Measurements from ENCODE around the gene ZNF276. TPM values are rescaled to one million over a fixed set of nuclear protein-coding genes. Genes with fewer than 3 reads are reported as not detected.

The ZNF276 gene
- total RNA-seq, 4 donors from 2014 or later, result 20.2 to 45.6 (median 36.6) TPM

DNA sequence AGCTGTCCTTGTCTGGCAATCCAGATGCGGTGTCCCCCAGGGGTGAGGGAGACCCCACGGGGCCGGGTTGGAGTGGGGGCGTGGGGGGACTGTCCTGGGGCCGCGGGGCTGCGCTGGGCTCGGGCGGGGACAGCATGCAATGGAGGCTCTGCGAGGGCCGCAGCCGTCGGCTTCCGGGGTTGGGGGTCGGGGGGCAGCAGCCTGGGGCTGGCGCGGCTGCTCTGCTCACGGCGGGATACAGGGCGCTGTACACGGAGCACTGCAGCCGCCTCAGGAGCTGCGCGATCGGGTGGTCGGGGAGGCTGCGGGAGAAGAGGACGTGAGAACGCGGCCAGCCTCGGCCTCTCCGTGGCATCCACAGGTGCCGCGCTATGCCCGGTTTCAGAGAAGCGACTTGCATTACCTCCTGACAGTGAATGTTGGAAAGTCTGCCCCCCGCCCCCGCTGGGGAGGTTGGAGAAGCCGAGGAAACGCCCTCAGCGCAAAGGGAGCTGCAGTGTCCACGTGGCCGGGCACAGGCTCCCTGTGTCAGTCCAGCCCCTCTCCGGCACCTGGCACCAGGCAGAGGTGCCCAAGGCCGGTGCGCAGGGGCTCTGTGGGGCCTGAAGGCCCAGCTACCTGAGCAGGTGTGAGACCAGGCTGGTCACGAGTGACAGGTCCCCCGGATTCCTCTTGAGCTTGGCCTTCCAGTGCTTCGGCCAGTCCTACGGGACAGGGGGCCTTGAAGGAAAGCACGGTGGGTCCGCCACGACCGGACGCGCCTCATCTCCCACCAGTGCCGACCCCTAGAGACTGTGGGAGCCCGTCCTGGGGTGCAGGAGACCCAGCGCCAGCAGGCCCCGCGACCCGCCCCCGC, 10.4 kb upstream of the ZNF276 start:
- TF ChIP-seq, protein P1, sequence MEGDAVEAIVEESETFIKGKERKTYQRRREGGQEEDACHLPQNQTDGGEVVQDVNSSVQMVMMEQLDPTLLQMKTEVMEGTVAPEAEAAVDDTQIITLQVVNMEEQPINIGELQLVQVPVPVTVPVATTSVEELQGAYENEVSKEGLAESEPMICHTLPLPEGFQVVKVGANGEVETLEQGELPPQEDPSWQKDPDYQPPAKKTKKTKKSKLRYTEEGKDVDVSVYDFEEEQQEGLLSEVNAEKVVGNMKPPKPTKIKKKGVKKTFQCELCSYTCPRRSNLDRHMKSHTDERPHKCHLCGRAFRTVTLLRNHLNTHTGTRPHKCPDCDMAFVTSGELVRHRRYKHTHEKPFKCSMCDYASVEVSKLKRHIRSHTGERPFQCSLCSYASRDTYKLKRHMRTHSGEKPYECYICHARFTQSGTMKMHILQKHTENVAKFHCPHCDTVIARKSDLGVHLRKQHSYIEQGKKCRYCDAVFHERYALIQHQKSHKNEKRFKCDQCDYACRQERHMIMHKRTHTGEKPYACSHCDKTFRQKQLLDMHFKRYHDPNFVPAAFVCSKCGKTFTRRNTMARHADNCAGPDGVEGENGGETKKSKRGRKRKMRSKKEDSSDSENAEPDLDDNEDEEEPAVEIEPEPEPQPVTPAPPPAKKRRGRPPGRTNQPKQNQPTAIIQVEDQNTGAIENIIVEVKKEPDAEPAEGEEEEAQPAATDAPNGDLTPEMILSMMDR (IDR thresholded peaks at IDR 0.05), result no peak
- ATAC-seq (ENCODE audit: low FRiP score), result no peak
- no peak for DNase-seq (ENCODE audit: low spot score)

DNA sequence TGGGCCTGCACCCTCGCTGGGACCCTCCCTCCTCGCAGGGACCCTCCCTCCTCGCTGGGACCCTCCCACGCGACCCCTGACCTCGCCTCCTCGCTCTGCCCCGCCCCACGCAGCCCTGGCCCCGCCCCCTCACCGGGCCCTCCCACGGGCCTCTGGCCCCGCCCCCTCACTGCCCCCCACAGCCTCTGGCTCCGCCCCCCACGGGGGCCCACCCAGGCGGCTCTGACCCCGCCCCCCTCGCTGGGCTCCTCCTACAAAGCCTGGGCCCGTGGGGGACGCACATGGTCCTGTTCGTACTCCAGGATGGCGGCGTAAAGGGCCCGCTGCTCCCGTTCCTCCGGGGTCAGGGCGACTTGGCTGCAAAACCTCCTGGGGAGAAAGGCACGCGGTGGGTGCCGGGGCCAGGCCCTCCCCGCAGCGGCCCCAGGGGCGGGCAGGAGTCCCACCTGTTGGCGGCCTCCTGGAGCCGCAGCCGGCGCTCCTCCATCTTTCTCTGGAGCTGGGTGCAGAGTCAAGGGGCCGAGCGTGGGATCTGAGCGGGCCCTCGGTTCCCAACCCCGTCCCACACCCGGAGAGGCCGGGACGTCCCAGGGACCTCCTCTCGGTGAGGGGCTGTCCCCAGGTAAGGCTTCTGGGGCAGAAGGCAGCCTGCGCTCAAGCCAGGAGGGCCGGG, 9.6 kb upstream of the ZNF276 start:
- ATAC-seq (ENCODE audit: low FRiP score) (peak; percentile 45), DNase-seq (ENCODE audit: low spot score) (no peak)
- TF ChIP-seq, protein P1 (IDR thresholded peaks at IDR 0.05), result no peak

- ATAC-seq (ENCODE audit: low FRiP score), result no peak
- DNase-seq (ENCODE audit: low spot score), result no peak
- TF ChIP-seq, protein P1 (IDR thresholded peaks at IDR 0.05), result no peak
Measured at GRCh38 chr16:89712274-89712781, 9.0 kb upstream of the ZNF276 start.

DNA sequence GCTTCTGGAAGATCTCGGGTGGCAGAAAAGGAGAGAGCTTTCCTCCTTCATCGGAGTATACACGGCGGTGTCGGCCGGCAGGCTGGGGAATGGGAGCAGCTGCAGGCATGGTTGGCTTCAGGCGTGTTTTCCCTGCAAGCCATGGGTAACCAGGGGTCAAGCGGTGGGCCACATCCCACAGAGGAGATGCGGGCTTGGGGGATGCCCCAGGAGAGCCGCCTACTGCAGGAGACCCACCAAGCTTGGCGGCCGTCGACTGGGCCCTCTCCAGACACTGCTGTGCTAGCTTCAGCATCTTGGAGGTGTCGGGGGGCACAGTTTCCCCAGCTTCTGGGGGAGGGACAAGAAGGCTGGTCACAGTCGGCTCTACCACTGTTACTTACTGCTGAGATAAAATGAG, 4.8 kb upstream of the ZNF276 start:
- ATAC-seq (ENCODE audit: low FRiP score), result no peak
- TF ChIP-seq, protein P1 (IDR thresholded peaks at IDR 0.05), result no peak
- no peak for DNase-seq (ENCODE audit: low spot score)

- ATAC-seq (ENCODE audit: low FRiP score) (no peak), DNase-seq (ENCODE audit: low spot score) (no peak)
- TF ChIP-seq, protein P1 (IDR thresholded peaks at IDR 0.05), result no peak
Measured at GRCh38 chr16:89716916-89717687, 4.2 kb upstream of the ZNF276 start.

- DNase-seq (ENCODE audit: low spot score) (no peak), ATAC-seq (ENCODE audit: low FRiP score) (no peak)
- TF ChIP-seq, protein P1 (IDR thresholded peaks at IDR 0.05), result no peak
Measured at GRCh38 chr16:89717688-89718505, 3.4 kb upstream of the ZNF276 start.
